BJ (cell line): Measurements from ENCODE around the gene CD63. TPM values are rescaled to one million over a fixed set of nuclear protein-coding genes. Genes with fewer than 3 reads are reported as not detected.

Experiments
- CTCF ChIA-PET: fragments of 350-600 bp; formaldehyde crosslinking; extraction: SDS; loops from one replicate; lab custom pipeline; 2021; ENCODE audit warnings: antibody characterized with exemption, inconsistent platforms; lab: Yijun Ruan, JAX
- POLR2A ChIA-PET: fragments of 300-600 bp; sonication (Branson Sonifier 250); formaldehyde crosslinking; extraction: SDS; loops from one replicate; lab custom pipeline; 2021; ENCODE audit warnings: antibody characterized with exemption; lab: Charles Lee
- DNase-seq: peaks from one replicate; pipeline ENCODE4 v3.0.0-alpha.2; 2011; ENCODE audit warnings: low read depth
- H3K27me3 ChIP-seq: 2 replicates; pipeline ENCODE4 v1.6.0; 2011; ENCODE audit warnings: low read length; ENCODE audit not compliant: control insufficient read depth, insufficient read depth
- H3K36me3 ChIP-seq: 2 replicates; pipeline ENCODE4 v1.5.1; 2011; ENCODE audit warnings: low read length; ENCODE audit not compliant: control insufficient read depth, insufficient read depth
- H3K4me3 ChIP-seq: 2 replicates; pipeline ENCODE4 v1.5.1; 2011; ENCODE audit warnings: low read depth, mild to moderate bottlenecking, control low read depth, low read length
- polyA plus RNA-seq: library from polyadenylated mRNA; depleted of rRNA; stranded (reverse); fragments of >200 nt; gene quantifications from 2 replicates; pipeline ENCODE4 v1.2.3, GENCODE V29; 2011
- TF ChIP-seq, protein P1 (sequence below): IDR thresholded peaks from 2 replicates; pipeline ENCODE4 v1.5.1; 2011; ENCODE audit warnings: low read depth, mild to moderate bottlenecking, control low read depth, inconsistent platforms, low read length, moderate library complexity; ENCODE audit not compliant: insufficient read depth

The CD63 gene
- polyA plus RNA-seq, 1 experiment = 974 TPM

DNA sequence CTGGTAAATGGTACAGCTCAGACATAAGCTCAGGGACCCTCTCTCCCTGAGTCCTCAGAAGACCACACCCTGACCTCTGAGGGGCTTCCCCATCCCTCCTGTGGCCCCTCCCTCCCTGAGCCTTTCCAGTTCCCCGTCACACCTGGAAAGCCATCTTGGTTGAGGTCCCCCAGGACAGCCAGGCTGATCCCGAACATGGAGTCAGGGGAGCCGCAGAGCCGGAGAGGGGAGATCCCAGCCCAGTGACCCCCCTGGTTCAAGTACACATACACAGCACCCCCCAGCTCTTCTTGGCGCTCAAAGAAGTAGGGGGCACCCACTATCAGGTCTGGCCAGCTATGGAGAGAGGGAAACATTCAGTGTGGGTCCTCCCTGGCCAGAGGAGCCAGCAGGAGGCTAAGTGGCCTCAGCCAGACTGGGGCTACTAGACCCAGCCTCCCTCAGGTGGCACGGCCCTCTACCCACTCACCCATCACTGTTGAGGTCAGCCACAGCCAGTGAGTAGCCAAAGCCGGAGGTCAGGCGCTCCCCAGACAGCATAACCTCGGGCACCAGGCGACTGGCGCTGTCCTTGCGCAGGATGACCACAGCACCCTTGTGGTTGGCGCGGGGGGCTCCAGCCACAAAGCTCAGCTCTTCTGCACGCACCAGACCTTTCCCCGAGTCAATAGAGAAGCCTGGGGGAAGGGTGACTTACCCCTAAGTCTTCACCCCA is 30.4 kb downstream of the CD63 start:
- TF ChIP-seq, protein P1, sequence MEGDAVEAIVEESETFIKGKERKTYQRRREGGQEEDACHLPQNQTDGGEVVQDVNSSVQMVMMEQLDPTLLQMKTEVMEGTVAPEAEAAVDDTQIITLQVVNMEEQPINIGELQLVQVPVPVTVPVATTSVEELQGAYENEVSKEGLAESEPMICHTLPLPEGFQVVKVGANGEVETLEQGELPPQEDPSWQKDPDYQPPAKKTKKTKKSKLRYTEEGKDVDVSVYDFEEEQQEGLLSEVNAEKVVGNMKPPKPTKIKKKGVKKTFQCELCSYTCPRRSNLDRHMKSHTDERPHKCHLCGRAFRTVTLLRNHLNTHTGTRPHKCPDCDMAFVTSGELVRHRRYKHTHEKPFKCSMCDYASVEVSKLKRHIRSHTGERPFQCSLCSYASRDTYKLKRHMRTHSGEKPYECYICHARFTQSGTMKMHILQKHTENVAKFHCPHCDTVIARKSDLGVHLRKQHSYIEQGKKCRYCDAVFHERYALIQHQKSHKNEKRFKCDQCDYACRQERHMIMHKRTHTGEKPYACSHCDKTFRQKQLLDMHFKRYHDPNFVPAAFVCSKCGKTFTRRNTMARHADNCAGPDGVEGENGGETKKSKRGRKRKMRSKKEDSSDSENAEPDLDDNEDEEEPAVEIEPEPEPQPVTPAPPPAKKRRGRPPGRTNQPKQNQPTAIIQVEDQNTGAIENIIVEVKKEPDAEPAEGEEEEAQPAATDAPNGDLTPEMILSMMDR = no peak
- DNase-seq = no peak
- POLR2A ChIA-PET = interaction anchor here (0.6 kb wide), 1 partner anchor 21 kb away, joined by 4 read pairs; no protein-coding TSS in a partner anchor
- no peak overlapping the region for H3K4me3 ChIP-seq
- CTCF ChIA-PET = interaction anchor here (1.3 to 2.5 kb wide), 2 partner anchors 8 to 17 kb away, joined by 3 to 5 read pairs; a partner anchor contains a TSS
- H3K36me3 ChIP-seq = no peaks in the 10 kb centered on the region
- no peaks in the 10 kb centered on the region for H3K27me3 ChIP-seq

DNA sequence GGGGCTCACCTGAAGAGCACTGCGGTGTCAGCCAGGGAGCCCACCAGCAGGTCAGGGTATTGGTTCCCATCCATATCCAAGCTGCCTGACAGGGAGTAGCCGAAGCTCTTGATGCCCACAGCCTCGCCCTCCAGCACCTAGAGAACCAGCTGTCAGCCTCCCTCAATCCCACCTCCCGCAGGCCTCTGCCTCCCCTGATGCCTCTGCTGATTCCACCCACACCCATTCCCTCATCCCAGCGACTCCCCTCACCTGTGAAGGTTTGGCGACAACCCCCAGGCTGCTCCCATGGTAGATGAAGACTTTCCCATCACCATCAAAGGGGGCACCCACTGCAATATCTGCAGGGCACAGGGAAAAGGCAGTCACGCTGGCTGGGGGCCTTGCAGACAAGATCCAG is 31.1 kb downstream of the CD63 start:
- Histone ChIP-seq H3K4me3 (no peak overlapping the region), H3K27me3 (no peaks in the 10 kb centered on the region), H3K36me3 (no peaks in the 10 kb centered on the region)
- ChIA-PET POLR2A (interaction anchor here (0.6 kb wide), 1 partner anchor 21 kb away, joined by 4 read pairs; no protein-coding TSS in a partner anchor), CTCF (interaction anchor here (1.3 to 2.5 kb wide), 2 partner anchors 9 to 16 kb away, joined by 3 to 5 read pairs; a partner anchor contains a TSS)
- TF ChIP-seq, protein P1 = no peak
- no peak for DNase-seq

DNA sequence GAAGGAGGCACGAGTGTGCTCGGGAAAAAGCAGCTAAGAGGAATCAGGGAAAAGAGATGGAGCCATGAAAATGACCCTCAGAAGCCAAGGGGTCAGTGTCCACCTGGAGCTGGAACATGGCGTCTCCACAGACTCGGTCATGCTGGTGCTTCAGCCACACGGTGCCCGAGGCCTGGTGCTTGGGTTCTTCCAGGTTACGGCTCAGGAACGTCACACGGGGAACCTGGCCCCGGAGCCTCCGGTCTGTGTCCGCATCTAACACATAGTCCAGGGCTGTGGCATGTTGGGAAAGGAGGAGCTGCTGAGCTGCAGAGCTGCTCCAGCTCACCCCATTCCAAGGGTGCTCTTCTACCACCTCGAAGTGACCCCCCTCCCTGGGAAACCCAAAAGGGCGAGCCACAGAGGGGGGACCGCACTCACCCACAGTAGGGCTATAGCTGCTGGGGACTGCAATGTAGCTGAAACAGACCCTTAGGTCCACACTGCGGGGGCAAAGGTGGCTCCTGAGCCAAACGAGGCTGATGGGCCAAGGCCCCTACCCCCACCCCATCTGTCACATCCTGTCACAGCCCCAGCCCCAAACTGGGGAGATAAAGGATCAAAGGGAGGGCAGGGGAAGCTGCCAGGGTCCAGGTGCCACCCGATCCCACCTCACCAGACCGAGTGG is 31.9 kb downstream of the CD63 start:
- ChIA-PET CTCF (interaction anchor here (1.0 to 2.5 kb wide), 3 partner anchors 12 to 40 kb away, joined by 3 to 5 read pairs (median 5); a partner anchor contains a TSS), POLR2A (no interaction called here)
- Histone ChIP-seq H3K27me3 (no peaks in the 10 kb centered on the region), H3K4me3 (no peak overlapping the region), H3K36me3 (no peaks in the 10 kb centered on the region)
- no peak for DNase-seq
- TF ChIP-seq, protein P1 = no peak

DNA sequence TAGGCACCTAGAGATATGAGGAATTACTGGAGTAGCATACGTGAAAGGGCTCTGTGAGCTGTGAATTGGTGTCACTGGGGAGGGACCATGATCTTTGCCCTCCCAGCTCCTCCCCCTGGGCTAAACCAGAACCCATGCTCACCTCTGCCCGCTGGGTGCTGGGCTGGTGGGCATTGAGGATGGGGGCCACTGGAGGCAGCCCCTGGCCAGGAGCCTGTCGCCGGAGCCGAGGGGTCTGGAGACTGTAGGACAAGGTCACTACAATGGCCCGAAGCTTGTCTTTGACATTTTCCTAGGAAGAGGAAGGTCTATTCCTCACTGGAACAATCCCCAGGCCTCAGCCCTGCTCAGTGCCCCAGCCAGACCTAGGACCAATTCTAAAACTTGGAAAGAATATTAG is 32.7 kb downstream of the CD63 start:
- TF ChIP-seq, protein P1 = no peak
- ChIA-PET POLR2A (no interaction called here), CTCF (interaction anchor here (0.9 to 1.4 kb wide), 2 partner anchors 10 to 41 kb away, joined by 4 to 5 read pairs; no protein-coding TSS in a partner anchor)
- no peaks in the 10 kb centered on the region for H3K36me3 ChIP-seq
- DNase-seq = no peak
- no peak overlapping the region for H3K4me3 ChIP-seq
- H3K27me3 ChIP-seq = no peaks in the 10 kb centered on the region

DNA sequence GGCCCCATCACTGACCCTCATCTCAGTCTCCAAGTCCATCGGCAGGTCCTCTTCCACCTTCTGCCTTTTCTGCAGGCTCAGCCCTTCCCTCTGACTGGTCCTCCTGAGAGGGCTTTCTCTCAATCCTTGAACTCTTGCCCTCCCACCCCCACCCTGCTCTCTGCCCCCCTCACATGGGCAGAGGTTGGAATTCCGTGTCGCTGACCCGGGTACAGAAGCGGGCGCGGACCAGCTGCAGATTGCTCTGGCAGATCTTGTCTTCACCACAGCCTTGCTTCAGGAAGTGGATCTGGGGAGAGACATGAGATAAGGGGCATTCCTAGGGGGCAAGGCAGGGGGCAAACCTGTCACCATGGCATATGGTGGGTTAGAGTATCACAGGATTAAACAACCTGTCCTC is 33.5 kb downstream of the CD63 start:
- ChIA-PET POLR2A (no interaction called here), CTCF (interaction anchor here (0.9 kb wide), 1 partner anchor 11 kb away, joined by 3 read pairs; no protein-coding TSS in a partner anchor)
- no peak for DNase-seq
- TF ChIP-seq, protein P1 = no peak
- Histone ChIP-seq H3K36me3 (no peaks in the 10 kb centered on the region), H3K27me3 (no peaks in the 10 kb centered on the region), H3K4me3 (no peak overlapping the region)
